ENCODE data around the gene SPRY2. TPM values are rescaled to one million over a fixed set of nuclear protein-coding genes. Genes with fewer than 3 reads are reported as not detected.

The SPRY2 gene
- total and polyA plus RNA-seq, 2 of the 8 experiments (the other 6 are each of a cell fraction or from before 2014, with no cell fraction given), result 37.7 to 37.9 TPM

Small RNA genes within 50 kb of the gene (small RNA-seq; reads per million reads assigned to genes)
- gene RNU6-61P (ENCODE audit: insufficient read depth), result 0.51 reads per million

All from H1 (cell line).